Measurements from ENCODE around the gene DKKL1. TPM values are rescaled to one million over a fixed set of nuclear protein-coding genes. Genes with fewer than 3 reads are reported as not detected.

The DKKL1 gene
- total RNA-seq, 1 experiment from 2014 or later, result 1.0 TPM

DNA sequence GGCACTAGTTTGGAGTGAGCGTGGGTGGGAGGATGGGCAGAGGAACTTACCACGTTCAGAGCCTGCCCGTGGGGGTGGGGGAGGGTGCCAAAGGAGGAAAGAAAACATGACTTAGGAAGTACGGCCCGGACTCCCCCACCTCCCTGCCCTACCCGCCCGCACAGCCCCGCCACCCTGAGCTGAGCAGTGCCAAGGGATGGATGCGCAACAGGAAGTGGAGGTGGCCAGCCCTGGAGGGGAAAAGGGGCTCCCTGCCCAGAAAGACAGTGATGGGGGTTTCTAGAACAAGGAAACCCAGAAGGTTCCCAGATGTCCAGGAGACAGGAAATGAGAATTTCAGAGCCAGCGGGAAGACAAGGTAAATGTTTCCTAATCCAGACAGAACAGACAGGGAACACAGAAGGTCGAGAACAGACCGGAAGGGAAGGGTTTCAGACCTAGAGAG, 7.7 kb upstream of the DKKL1 start:
- Histone ChIP-seq H3K27me3 (ENCODE audit: insufficient read depth, low read length) (no peaks in the 10 kb centered on the region), H3K4me2 (ENCODE audit: low read length) (no peak overlapping the region), H3K4me1 (ENCODE audit: control insufficient read depth in 1 of 2, insufficient read depth in 2 of 2, low read length in 2 of 2) (peaks cover 0 to 9% of the 10 kb centered on the region in 2 experiments; a peak in 2 of 4 replicates), H3K27ac (ENCODE audit: low read depth, low read length) (no peak overlapping the region), H3K4me3 (replicated peaks in 1 of 2; ENCODE audit: low read depth in 1 of 2, low read length in 2 of 2) (no peak overlapping the region), H3K9me2 (ENCODE audit: insufficient read depth) (no peaks in the 10 kb centered on the region), H4K20me1 (ENCODE audit: insufficient read depth) (no peaks in the 10 kb centered on the region), H2AFZ (ENCODE audit: low read depth, low read length, poor library complexity, severe bottlenecking) (no peak overlapping the region), H3K9ac (ENCODE audit: low read length) (no peak overlapping the region), H3K9me3 (ENCODE audit: control insufficient read depth in 1 of 2, insufficient read depth in 1 of 2, low read depth in 1 of 2, low read length in 2 of 2) (no peaks in the 10 kb centered on the region), H3K36me3 (ENCODE audit: control insufficient read depth in 1 of 2, insufficient read depth in 2 of 2, low read length in 2 of 2) (peaks cover 9 to 29% of the 10 kb centered on the region in 2 experiments), H3K79me2 (ENCODE audit: insufficient read depth, low read length) (no peaks in the 10 kb centered on the region)
- ChIA-PET CTCF (no interaction called here), POLR2A (no interaction called here), RAD21 (ENCODE audit: low non-redundant PET in 1 of 2, low total read pairs in 2 of 2, uncharacterized antibody in 2 of 2, unreplicated experiment in 2 of 2) (no interaction called here)
- TF ChIP-seq SIN3A (IDR thresholded peaks at IDR 0.05; ENCODE audit: low read depth) (no peak), ZBTB33 (IDR thresholded peaks at IDR 0.05; ENCODE audit: extremely low read depth, insufficient replicate concordance, low read length) (no peak), YY1 (IDR thresholded peaks at IDR 0.05; ENCODE audit: extremely low read depth, insufficient replicate concordance, low read depth, low read length) (no peak), FOSL1 (IDR thresholded peaks at IDR 0.05; ENCODE audit: low read depth) (no peak), SP1 (IDR thresholded peaks at IDR 0.05; ENCODE audit: low read depth) (no peak), ZNF274 (IDR thresholded peaks at IDR 0.05; ENCODE audit: low read depth, low read length) (no peak), ELF1 (IDR thresholded peaks at IDR 0.05; ENCODE audit: borderline replicate concordance, low read depth) (no peak), JUND (IDR thresholded peaks at IDR 0.05) (no peak), EZH2 (IDR thresholded peaks at IDR 0.05) (no peak), EGR1 (IDR thresholded peaks at IDR 0.05; ENCODE audit: low read depth) (no peak), SRF (IDR thresholded peaks at IDR 0.05; ENCODE audit: low read depth) (no peak), EZH2phosphoT487 (IDR thresholded peaks at IDR 0.05; ENCODE audit: borderline replicate concordance) (no peak), CEBPB (IDR thresholded peaks at IDR 0.05; ENCODE audit: low read depth) (no peak)
- TF ChIP-seq, protein P1, sequence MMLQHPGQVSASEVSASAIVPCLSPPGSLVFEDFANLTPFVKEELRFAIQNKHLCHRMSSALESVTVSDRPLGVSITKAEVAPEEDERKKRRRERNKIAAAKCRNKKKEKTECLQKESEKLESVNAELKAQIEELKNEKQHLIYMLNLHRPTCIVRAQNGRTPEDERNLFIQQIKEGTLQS (IDR thresholded peaks at IDR 0.05), result no peak
- TF ChIP-seq, protein P2, sequence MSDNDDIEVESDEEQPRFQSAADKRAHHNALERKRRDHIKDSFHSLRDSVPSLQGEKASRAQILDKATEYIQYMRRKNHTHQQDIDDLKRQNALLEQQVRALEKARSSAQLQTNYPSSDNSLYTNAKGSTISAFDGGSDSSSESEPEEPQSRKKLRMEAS (IDR thresholded peaks at IDR 0.05), result no peak
- no peak for DNase-seq (ENCODE audit: low read depth, low spot score)
- BruUV-seq (replicated peaks), result no TSS peak
- no peak for ATAC-seq
- intact Hi-C loops (cut with micrococcal nuclease), result no loop called here
